ENCODE results near the gene REC114. TPM values are rescaled to one million over a fixed set of nuclear protein-coding genes. Genes with fewer than 3 reads are reported as not detected.

The REC114 gene
- total RNA-seq, 1 experiment from 2014 or later = not detected

GRCh38 chr15:73394782-73395181 lies 48.2 kb upstream of the REC114 start:
- RAD21 ChIA-PET (ENCODE audit: low non-redundant PET in 1 of 2, low total read pairs in 2 of 2, uncharacterized antibody in 2 of 2, unreplicated experiment in 2 of 2) = no interaction called here
- Histone ChIP-seq H3K4me3 (replicated peaks in 1 of 2; ENCODE audit: low read depth in 1 of 2, low read length in 2 of 2) (no peak overlapping the region), H3K9me3 (ENCODE audit: control insufficient read depth in 1 of 2, insufficient read depth in 1 of 2, low read depth in 1 of 2, low read length in 2 of 2) (no peaks in the 10 kb centered on the region), H3K79me2 (ENCODE audit: insufficient read depth, low read length) (no peaks in the 10 kb centered on the region), H4K20me1 (ENCODE audit: insufficient read depth) (no peaks in the 10 kb centered on the region), H3K36me3 (ENCODE audit: control insufficient read depth in 1 of 2, insufficient read depth in 2 of 2, low read length in 2 of 2) (no peaks in the 10 kb centered on the region), H3K4me2 (ENCODE audit: low read length) (no peak overlapping the region), H3K27me3 (ENCODE audit: insufficient read depth, low read length) (peaks cover 12% of the 10 kb centered on the region; the same call in 1 of the 2 replicates), H3K4me1 (ENCODE audit: control insufficient read depth in 1 of 2, insufficient read depth in 2 of 2, low read length in 2 of 2) (peaks cover 0 to 5% of the 10 kb centered on the region in 2 experiments; a peak in 3 of 4 replicates), H3K9ac (ENCODE audit: low read length) (no peak overlapping the region), H3K27ac (ENCODE audit: low read depth, low read length) (no peak overlapping the region), H2AFZ (ENCODE audit: low read depth, low read length, poor library complexity, severe bottlenecking) (no peak overlapping the region), H3K9me2 (ENCODE audit: insufficient read depth) (no peaks in the 10 kb centered on the region)
- BruUV-seq (replicated peaks) = no TSS peak
- TF ChIP-seq REST (IDR thresholded peaks at IDR 0.05; ENCODE audit: low read depth) (no peak), EZH2 (IDR thresholded peaks at IDR 0.05) (no peak), ZFX (IDR thresholded peaks at IDR 0.05) (no peak)
- POLR2A ChIA-PET = no interaction called here
- DNase-seq (ENCODE audit: low read depth, low spot score) (no peak), ATAC-seq (no peak)
- intact Hi-C loops (cut with micrococcal nuclease) = no loop called here
- CTCF ChIA-PET = no interaction called here

- Histone ChIP-seq H3K9ac (ENCODE audit: low read length) (no peak overlapping the region), H3K27me3 (ENCODE audit: insufficient read depth, low read length) (peaks cover 12% of the 10 kb centered on the region; the same call in 1 of the 2 replicates), H3K4me1 (ENCODE audit: control insufficient read depth in 1 of 2, insufficient read depth in 2 of 2, low read length in 2 of 2) (no peaks in the 10 kb centered on the region), H2AFZ (ENCODE audit: low read depth, low read length, poor library complexity, severe bottlenecking) (no peak overlapping the region), H3K79me2 (ENCODE audit: insufficient read depth, low read length) (no peaks in the 10 kb centered on the region), H3K27ac (ENCODE audit: low read depth, low read length) (no peak overlapping the region), H3K9me3 (ENCODE audit: control insufficient read depth in 1 of 2, insufficient read depth in 1 of 2, low read depth in 1 of 2, low read length in 2 of 2) (no peaks in the 10 kb centered on the region), H3K9me2 (ENCODE audit: insufficient read depth) (no peaks in the 10 kb centered on the region), H3K4me2 (ENCODE audit: low read length) (no peak overlapping the region), H3K36me3 (ENCODE audit: control insufficient read depth in 1 of 2, insufficient read depth in 2 of 2, low read length in 2 of 2) (no peaks in the 10 kb centered on the region), H3K4me3 (replicated peaks in 1 of 2; ENCODE audit: low read depth in 1 of 2, low read length in 2 of 2) (no peak overlapping the region), H4K20me1 (ENCODE audit: insufficient read depth) (no peaks in the 10 kb centered on the region)
- ChIA-PET CTCF (no interaction called here), RAD21 (ENCODE audit: low non-redundant PET in 1 of 2, low total read pairs in 2 of 2, uncharacterized antibody in 2 of 2, unreplicated experiment in 2 of 2) (no interaction called here), POLR2A (no interaction called here)
- ATAC-seq (no peak), DNase-seq (ENCODE audit: low read depth, low spot score) (no peak)
- no TSS peak for BruUV-seq (replicated peaks)
- TF ChIP-seq TCF7L2 (IDR thresholded peaks at IDR 0.05; ENCODE audit: borderline replicate concordance, extremely low read depth, insufficient read depth, insufficient read length) = no peak
- no peak for TF ChIP-seq SP1 (IDR thresholded peaks at IDR 0.05; ENCODE audit: low read depth)
- no peak for TF ChIP-seq EGR1 (IDR thresholded peaks at IDR 0.05; ENCODE audit: low read depth)
- TF ChIP-seq YY1 (IDR thresholded peaks at IDR 0.05; ENCODE audit: extremely low read depth, insufficient replicate concordance, low read depth, low read length) = no peak
- no peak for TF ChIP-seq MAX (IDR thresholded peaks at IDR 0.05)
- TF ChIP-seq ELF1 (IDR thresholded peaks at IDR 0.05; ENCODE audit: borderline replicate concordance, low read depth) = no peak
- no peak for TF ChIP-seq CTCF (IDR thresholded peaks at IDR 0.05 in 2 of 3, conservative IDR thresholded peaks at IDR 0.05 in 1 of 3; ENCODE audit: borderline replicate concordance in 1 of 3, insufficient read depth in 1 of 3, low read depth in 2 of 3, low read length in 2 of 3)
- no peak for TF ChIP-seq ZNF274 (IDR thresholded peaks at IDR 0.05; ENCODE audit: low read depth, low read length)
- no peak for TF ChIP-seq POLR2AphosphoS5 (IDR thresholded peaks at IDR 0.05; ENCODE audit: low read depth, low read length)
- intact Hi-C loops (cut with micrococcal nuclease) = no loop called here
Measured at GRCh38 chr15:73395671-73396070, 47.3 kb upstream of the REC114 start.
